HEK293 (cell line): ENCODE measurements around the gene TTC24.

ENCODE experiments used
- CTCF ChIA-PET: fragments of 350-600 bp; formaldehyde crosslinking; extraction: SDS; loops from one replicate; lab custom pipeline; 2021; ENCODE audit warnings: antibody characterized with exemption; lab: Yijun Ruan, JAX
- POLR2A ChIA-PET: fragments of 300-600 bp; formaldehyde crosslinking; extraction: SDS; loops from one replicate; lab custom pipeline; 2020; ENCODE audit warnings: antibody characterized with exemption, inconsistent platforms; lab: Yijun Ruan, JAX
- H3K27ac ChIP-seq: fragments of 200-500 bp; sonication (Bioruptor generic); 2 replicates; pipeline ENCODE4 v1.5.1; 2014; ENCODE audit warnings: low read depth, low read length, control low read depth, inconsistent platforms; ENCODE audit errors: extremely low read depth
- H3K36me3 ChIP-seq, 2 experiments: fragments of 200-500 bp in 1 of 2; sonication (Bioruptor generic) in 1 of 2; 1 replicate in 1 of 2; 2 replicates in 1 of 2; pipeline ENCODE4 v1.5.1; 2014 to 2017; ENCODE audit warnings: inconsistent platforms in 2 of 2, low read length in 2 of 2; ENCODE audit not compliant: control insufficient read depth in 2 of 2, insufficient read depth in 1 of 2
- H3K4me1 ChIP-seq: fragments of 200-500 bp; sonication (Bioruptor generic); 2 replicates; pipeline ENCODE4 v1.5.1; 2014; ENCODE audit warnings: mild to moderate bottlenecking, low read length, inconsistent platforms; ENCODE audit not compliant: control insufficient read depth, insufficient read depth
- H3K4me3 ChIP-seq: 2 replicates; pipeline ENCODE4 v1.5.1; 2011; ENCODE audit warnings: low read depth, mild to moderate bottlenecking, control low read depth, low read length, moderate library complexity
- H3K9me3 ChIP-seq: fragments of 200-500 bp; sonication (Bioruptor generic); 2 replicates; pipeline ENCODE4 v1.5.1; 2014; ENCODE audit warnings: low read depth, low read length, inconsistent platforms; ENCODE audit not compliant: control insufficient read depth, insufficient read depth
- KLF7 ChIP-seq: fragments of 450-650 bp; formaldehyde crosslinking; IDR thresholded peaks from 2 replicates; pipeline ENCODE4 v1.5.1; 2016; ENCODE audit warnings: missing biosample characterization, missing genetic modification characterization, borderline replicate concordance
- MYNN ChIP-seq: fragments of 450-650 bp; formaldehyde crosslinking; IDR thresholded peaks from 2 replicates; pipeline ENCODE4 v1.5.1; 2016; ENCODE audit warnings: missing biosample characterization, missing genetic modification characterization, borderline replicate concordance
- SCRT2 ChIP-seq: fragments of 450-650 bp; formaldehyde crosslinking; IDR thresholded peaks from 2 replicates; pipeline ENCODE4 v1.5.1; 2016; ENCODE audit warnings: missing biosample characterization, missing genetic modification characterization
- TCF7L2 ChIP-seq: IDR thresholded peaks from 2 replicates; pipeline ENCODE4 v1.6.1; 2011; ENCODE audit warnings: low read depth, mild to moderate bottlenecking, inconsistent platforms, low read length, moderate library complexity, borderline replicate concordance
- YY1 ChIP-seq: fragments of 450-650 bp; formaldehyde crosslinking; IDR thresholded peaks from 2 replicates; pipeline ENCODE4 v1.5.1; 2018; ENCODE audit warnings: missing biosample characterization, missing genetic modification characterization
- ZBTB21 ChIP-seq: fragments of 450-650 bp; formaldehyde crosslinking; IDR thresholded peaks from 2 replicates; pipeline ENCODE4 v1.5.1; 2017; ENCODE audit warnings: missing biosample characterization, missing genetic modification characterization
- ZBTB26 ChIP-seq: fragments of 450-650 bp; formaldehyde crosslinking; optimal IDR thresholded peaks from 2 replicates; pipeline ENCODE3; 2016; ENCODE audit warnings: missing biosample characterization, mild to moderate bottlenecking, missing genetic modification characterization
- ZBTB8A ChIP-seq: fragments of 450-650 bp; formaldehyde crosslinking; IDR thresholded peaks from 2 replicates; pipeline ENCODE4 v1.5.1; 2016; ENCODE audit warnings: missing biosample characterization, missing genetic modification characterization
- ZEB2 ChIP-seq: fragments of 450-650 bp; formaldehyde crosslinking; IDR thresholded peaks from 2 replicates; pipeline ENCODE4 v1.5.1; 2016; ENCODE audit warnings: missing biosample characterization, missing genetic modification characterization
- ZFP3 ChIP-seq: fragments of 450-650 bp; formaldehyde crosslinking; IDR thresholded peaks from 2 replicates; pipeline ENCODE4 v1.5.1; 2016; ENCODE audit warnings: low read depth, missing biosample characterization, missing genetic modification characterization
- ZNF112 ChIP-seq: fragments of 450-650 bp; formaldehyde crosslinking; IDR thresholded peaks from 2 replicates; pipeline ENCODE4 v1.5.0; 2017; ENCODE audit warnings: missing biosample characterization, missing genetic modification characterization
- ZNF132 ChIP-seq: fragments of 450-650 bp; formaldehyde crosslinking; IDR thresholded peaks from 2 replicates; pipeline ENCODE4 v1.5.1; 2017; ENCODE audit warnings: missing biosample characterization, missing genetic modification characterization, borderline replicate concordance
- ZNF157 ChIP-seq: fragments of 450-650 bp; formaldehyde crosslinking; IDR thresholded peaks from 2 replicates; pipeline ENCODE4 v1.5.1; 2016; ENCODE audit warnings: missing biosample characterization, missing genetic modification characterization
- ZNF18 ChIP-seq: fragments of 450-650 bp; formaldehyde crosslinking; IDR thresholded peaks from 2 replicates; pipeline ENCODE4 v1.5.1; 2016; ENCODE audit warnings: missing biosample characterization, missing genetic modification characterization
- ZNF248 ChIP-seq: fragments of 450-650 bp; formaldehyde crosslinking; IDR thresholded peaks from 2 replicates; pipeline ENCODE4 v1.5.1; 2017; ENCODE audit warnings: missing biosample characterization, missing genetic modification characterization
- ZNF335 ChIP-seq: fragments of 450-650 bp; formaldehyde crosslinking; conservative IDR thresholded peaks from 2 replicates; pipeline ENCODE4 v1.5.1; 2016; ENCODE audit warnings: missing biosample characterization, missing genetic modification characterization
- ZNF362 ChIP-seq: fragments of 450-650 bp; formaldehyde crosslinking; IDR thresholded peaks from 2 replicates; pipeline ENCODE4 v1.5.1; 2016; ENCODE audit warnings: missing biosample characterization, missing genetic modification characterization
- ZNF366 ChIP-seq: fragments of 450-650 bp; formaldehyde crosslinking; conservative IDR thresholded peaks from 2 replicates; pipeline ENCODE4 v1.5.1; 2016; ENCODE audit warnings: missing biosample characterization, missing genetic modification characterization
- ZNF530 ChIP-seq: fragments of 450-650 bp; formaldehyde crosslinking; IDR thresholded peaks from 2 replicates; pipeline ENCODE4 v1.5.1; 2016; ENCODE audit warnings: low read depth, missing biosample characterization, missing genetic modification characterization
- ZNF549 ChIP-seq: fragments of 450-650 bp; IDR thresholded peaks from 2 replicates; pipeline ENCODE4 v1.5.1; 2018; ENCODE audit warnings: missing biosample characterization, missing genetic modification characterization, mild to moderate bottlenecking, inconsistent platforms, moderate library complexity
- ZNF555 ChIP-seq: fragments of 450-650 bp; formaldehyde crosslinking; conservative IDR thresholded peaks from 2 replicates; pipeline ENCODE4 v1.5.1; 2017; ENCODE audit warnings: missing biosample characterization, mild to moderate bottlenecking, missing genetic modification characterization, inconsistent platforms
- ZNF639 ChIP-seq: fragments of 450-650 bp; formaldehyde crosslinking; IDR thresholded peaks from 2 replicates; pipeline ENCODE4 v1.5.1; 2016; ENCODE audit warnings: missing biosample characterization, missing genetic modification characterization
- ZNF707 ChIP-seq: fragments of 450-650 bp; formaldehyde crosslinking; IDR thresholded peaks from 2 replicates; pipeline ENCODE4 v1.5.1; 2016; ENCODE audit warnings: missing biosample characterization, missing genetic modification characterization
- ZNF768 ChIP-seq: fragments of 450-650 bp; formaldehyde crosslinking; IDR thresholded peaks from 2 replicates; pipeline ENCODE4 v1.5.1; 2018; ENCODE audit warnings: missing biosample characterization, mild to moderate bottlenecking, missing genetic modification characterization
- ZNF777 ChIP-seq: fragments of 450-650 bp; formaldehyde crosslinking; IDR thresholded peaks from 2 replicates; pipeline ENCODE4 v1.5.1; 2017; ENCODE audit warnings: missing biosample characterization, missing genetic modification characterization, borderline replicate concordance
- ZNF785 ChIP-seq: fragments of 450-650 bp; formaldehyde crosslinking; IDR thresholded peaks from 2 replicates; pipeline ENCODE4 v1.5.1; 2016; ENCODE audit warnings: missing biosample characterization, missing genetic modification characterization
- ZNF791 ChIP-seq: fragments of 450-650 bp; formaldehyde crosslinking; IDR thresholded peaks from 2 replicates; pipeline ENCODE4 v1.5.1; 2016; ENCODE audit warnings: missing biosample characterization, missing genetic modification characterization

Gene TTC24

GRCh38 chr1:156599811-156600210 lies 20.3 kb downstream of the TTC24 start (continued):
- TF ChIP-seq ZNF768 (tag by site-specific recombination) = no peak
- TF ChIP-seq TCF7L2 = no peak
- no peak for TF ChIP-seq ZNF112 (tag by site-specific recombination)
- no peak for TF ChIP-seq ZNF549
- TF ChIP-seq ZNF777 (tag by site-specific recombination) = no peak
- peak; percentile 71 for TF ChIP-seq SCRT2 (tag by site-specific recombination)
- peak; percentile 95 for TF ChIP-seq ZNF362
- no peak for TF ChIP-seq ZFP3 (tag by site-specific recombination)

GRCh38 chr1:156600733-156601121 lies 21.2 kb downstream of the TTC24 start:
- Histone ChIP-seq H3K9me3 (no peaks in the 10 kb centered on the region), H3K4me3 (peak overlapping the region; percentile 65), H3K4me1 (no peaks in the 10 kb centered on the region), H3K36me3 (peaks cover 0 to 40% of the 10 kb centered on the region in 2 experiments; a peak in 1 of 3 replicates), H3K27ac (peak overlapping the region; percentile 27; the same call in 1 of the 2 replicates)
- CTCF ChIA-PET = interaction anchor here (1.0 to 3.3 kb wide), 4 partner anchors 8 to 17 kb away, joined by 3 to 15 read pairs (median 10); partner anchors contain the start of gene NAXE
- TF ChIP-seq ZNF18 (tag by site-specific recombination) = no peak
- TF ChIP-seq ZEB2 (tag by site-specific recombination) = no peak
- TF ChIP-seq ZNF132 (tag by site-specific recombination) = no peak
- TF ChIP-seq ZNF530 (tag by site-specific recombination) = no peak
- no peak for TF ChIP-seq ZBTB21 (tag by site-specific recombination)
- TF ChIP-seq ZBTB26 (tag by site-specific recombination) = no peak
- TF ChIP-seq ZNF157 (tag by site-specific recombination) = no peak
- POLR2A ChIA-PET = interaction anchor here (1.4 to 2.2 kb wide), 2 partner anchors 10 to 143 kb away, joined by 6 to 11 read pairs; partner anchors contain the start of gene NAXE

- CTCF ChIA-PET = interaction anchor here (0.6 to 3.3 kb wide), 14 partner anchors 7 to 347 kb away, joined by 3 to 15 read pairs (median 5); no protein-coding TSS in a partner anchor
- POLR2A ChIA-PET = interaction anchor here (0.6 to 2.5 kb wide), 6 partner anchors 9 to 144 kb away, joined by 3 to 17 read pairs (median 5); partner anchors contain the start of genes MEF2D and NAXE
- H3K4me3 ChIP-seq = peak within 1 kb of the TSS; percentile 65
- H3K36me3 ChIP-seq = peaks cover 0 to 34% of the 10 kb centered on the region in 2 experiments; a peak in 1 of 3 replicates
- H3K4me1 ChIP-seq = no peaks in the 10 kb centered on the region
- H3K27ac ChIP-seq = peak within 1 kb of the TSS; percentile 35
- H3K9me3 ChIP-seq = no peaks in the 10 kb centered on the region
- TF ChIP-seq ZNF366 (tag by site-specific recombination) = no peak
- TF ChIP-seq MYNN (tag by site-specific recombination) = no peak
- no peak for TF ChIP-seq ZNF785 (tag by site-specific recombination)
- peak; percentile 45; the same call in 1 of the 2 replicates for TF ChIP-seq ZBTB8A
- TF ChIP-seq KLF7 = no peak
- TF ChIP-seq ZNF639 (tag by site-specific recombination) = peak; percentile 79
- no peak for TF ChIP-seq ZNF791 (tag by site-specific recombination)
- no peak for TF ChIP-seq ZNF707
- peak; percentile 95 for TF ChIP-seq YY1 (tag by site-specific recombination)
- peak; percentile 72 for TF ChIP-seq ZNF335
- no peak for TF ChIP-seq ZNF555 (tag by site-specific recombination)
- TF ChIP-seq ZNF248 (tag by site-specific recombination) = no peak
Measured at GRCh38 chr1:156601122-156601830, 21.8 kb downstream of the TTC24 start, which contains the start of gene GPATCH4. GPATCH4 (minus strand) TSS chr1:156601479.
